Measurements from ENCODE around the gene CDH13. TPM values are rescaled to one million over a fixed set of nuclear protein-coding genes. Genes with fewer than 3 reads are reported as not detected.
A peak's percentile ranks its signal among the peaks of the same experiment; 100 is the strongest.

Gene CDH13
- polyA plus RNA-seq, 3 donors, result 8.6 to 12.8 (median 12.4) TPM

- DNase-seq (ENCODE audit: extremely low read depth in 1 of 11, low read depth in 9 of 11, low spot score in 4 of 11), result no peak
Measured at GRCh38 chr16:83031524-83031923, 404.8 kb downstream of the CDH13 start.

DNA sequence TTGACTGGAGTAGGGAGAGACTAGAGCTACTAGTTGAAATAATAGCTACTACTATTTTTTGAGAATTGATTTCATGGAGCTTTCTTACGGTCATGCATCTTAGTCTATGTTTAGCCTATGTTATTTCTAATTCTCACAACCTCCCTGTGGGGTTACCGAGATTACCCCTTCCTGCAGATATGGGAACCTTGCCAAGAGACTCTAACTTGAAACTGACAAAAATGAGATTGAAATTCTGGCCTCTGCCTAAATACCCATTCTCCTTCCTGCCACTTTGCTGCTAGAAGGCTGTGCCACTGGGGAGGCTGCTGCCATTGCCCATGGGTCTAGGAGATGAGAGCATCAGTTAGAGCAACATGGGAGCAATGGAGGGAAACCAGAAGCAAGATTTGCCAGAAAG is 410.3 kb downstream of the CDH13 start:
- DNase-seq (ENCODE audit: extremely low read depth in 1 of 11, low read depth in 9 of 11, low spot score in 4 of 11), result no peak

- no peak for DNase-seq (ENCODE audit: extremely low read depth in 1 of 11, low read depth in 9 of 11, low spot score in 4 of 11)
Measured at GRCh38 chr16:83037884-83038283, 411.1 kb downstream of the CDH13 start.

DNA sequence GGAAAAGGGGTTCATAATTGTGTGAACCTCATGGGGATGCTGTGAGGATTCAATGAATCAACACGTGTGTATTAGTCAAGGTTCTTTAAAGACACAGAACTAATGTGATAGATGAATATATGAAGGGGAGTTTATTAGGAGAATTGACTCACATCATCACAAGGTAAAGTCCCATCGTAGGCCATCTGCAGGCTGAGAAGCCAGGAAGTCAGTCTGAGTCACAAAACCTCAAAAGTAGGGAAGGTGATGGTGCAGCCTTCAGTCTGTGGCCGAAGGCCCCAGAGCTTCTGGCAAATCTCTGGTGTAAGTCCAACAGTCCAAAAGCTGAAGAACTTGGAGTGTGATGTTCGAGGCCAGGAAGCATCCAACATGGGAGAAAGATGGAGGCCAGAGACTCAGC is 413.4 kb downstream of the CDH13 start:
- DNase-seq (ENCODE audit: extremely low read depth in 1 of 11, low read depth in 9 of 11, low spot score in 4 of 11), result no peak

- DNase-seq (ENCODE audit: extremely low read depth in 1 of 11, low read depth in 9 of 11, low spot score in 4 of 11), result no peak
Measured at GRCh38 chr16:83044589-83044988, 417.8 kb downstream of the CDH13 start.

DNA sequence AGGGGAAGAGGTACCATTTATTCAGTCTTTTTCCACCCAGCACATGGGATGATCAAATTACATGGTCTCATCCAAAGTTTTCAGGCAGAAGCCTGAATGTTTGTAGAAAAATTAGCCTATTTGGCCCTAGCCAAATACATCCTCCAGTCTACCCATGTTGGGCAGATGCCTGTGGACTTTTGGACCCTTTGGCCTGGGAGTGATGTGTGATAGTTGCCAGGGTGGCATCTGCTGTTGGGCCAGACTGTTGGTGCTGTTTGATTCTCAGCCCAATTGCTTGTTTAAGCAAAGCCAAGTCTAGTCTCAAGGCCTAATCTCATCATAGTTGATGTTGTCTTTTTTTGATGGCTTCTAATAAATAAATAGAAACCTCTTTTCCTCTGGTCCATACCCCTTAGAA is 419.0 kb downstream of the CDH13 start:
- DNase-seq (ENCODE audit: extremely low read depth in 1 of 11, low read depth in 9 of 11, low spot score in 4 of 11), result no peak

- no peak for DNase-seq (ENCODE audit: extremely low read depth in 1 of 11, low read depth in 9 of 11, low spot score in 4 of 11)
Measured at GRCh38 chr16:83046664-83047063, 419.9 kb downstream of the CDH13 start.

- no peak for DNase-seq (ENCODE audit: extremely low read depth in 1 of 11, low read depth in 9 of 11, low spot score in 4 of 11)
Measured at GRCh38 chr16:83051451-83051850, 424.7 kb downstream of the CDH13 start.

DNA sequence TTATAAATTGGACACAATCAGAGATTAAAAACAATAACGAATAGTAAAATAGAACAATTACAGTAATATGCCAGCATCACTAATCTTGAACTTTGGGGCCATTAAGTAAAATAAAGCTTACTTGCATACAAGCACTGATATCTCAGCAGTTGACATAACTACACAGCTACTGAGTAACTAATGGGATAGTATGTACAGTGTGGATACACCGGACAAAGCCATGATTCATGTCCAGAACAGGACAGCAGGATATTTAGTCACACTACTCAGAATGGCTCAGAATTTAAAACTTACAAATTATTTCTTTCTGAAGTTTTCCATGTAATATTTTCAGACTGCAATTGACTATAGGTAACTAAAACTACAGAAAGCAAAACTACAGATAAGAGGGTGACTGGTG is 427.5 kb downstream of the CDH13 start:
- DNase-seq (ENCODE audit: extremely low read depth in 1 of 11, low read depth in 9 of 11, low spot score in 4 of 11), result no peak

GRCh38 chr16:83058376-83058775 is 431.6 kb downstream of the CDH13 start:
- DNase-seq (ENCODE audit: extremely low read depth in 1 of 11, low read depth in 9 of 11, low spot score in 4 of 11), result no peak

GRCh38 chr16:83059237-83059636 is 432.5 kb downstream of the CDH13 start:
- DNase-seq (ENCODE audit: extremely low read depth in 1 of 11, low read depth in 9 of 11, low spot score in 4 of 11), result peak in 4 of 11 donors; percentile 8 to 19 (median 12)

GRCh38 chr16:83066011-83066410 is 439.2 kb downstream of the CDH13 start:
- DNase-seq (ENCODE audit: extremely low read depth in 1 of 11, low read depth in 9 of 11, low spot score in 4 of 11), result no peak

DNA sequence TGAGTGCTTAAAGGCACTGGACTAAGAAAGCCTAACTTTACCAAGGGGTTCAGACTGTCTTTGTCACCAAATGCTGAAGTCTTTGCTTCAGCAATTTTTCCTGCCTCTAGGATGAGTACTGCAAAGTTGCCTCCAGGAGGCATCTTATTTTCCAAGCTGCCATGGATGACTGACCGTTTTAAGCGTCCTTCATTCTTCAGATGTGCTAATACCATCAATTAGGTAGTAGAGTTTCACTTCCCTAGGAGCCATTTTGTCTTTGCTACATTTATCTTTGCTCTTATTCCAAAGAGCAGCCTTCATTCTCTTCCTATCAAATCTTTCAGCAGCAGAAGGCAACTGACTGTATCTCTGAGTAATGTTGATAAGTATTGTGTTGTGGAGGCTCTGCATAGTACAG is 440.1 kb downstream of the CDH13 start:
- no peak for DNase-seq (ENCODE audit: extremely low read depth in 1 of 11, low read depth in 9 of 11, low spot score in 4 of 11)

DNA sequence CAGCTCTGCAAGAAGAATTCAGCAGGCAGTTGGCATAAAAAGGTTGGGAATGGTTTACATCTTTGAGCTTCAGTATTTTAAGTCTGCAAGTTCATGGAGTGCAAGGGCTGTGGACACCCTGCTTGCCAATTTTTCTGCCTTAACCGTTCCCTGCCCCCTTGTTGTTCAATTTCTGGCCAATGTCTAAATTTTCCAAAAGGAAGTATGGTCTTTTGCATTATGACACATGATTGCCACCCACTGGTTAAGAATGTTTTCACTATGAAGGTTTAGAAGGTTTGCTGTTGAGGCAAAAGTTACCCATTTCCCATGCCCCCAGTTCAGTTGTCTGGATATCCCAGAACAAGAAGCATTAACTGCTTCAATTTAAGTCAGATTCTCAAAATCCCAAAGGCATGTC is 441.9 kb downstream of the CDH13 start:
- DNase-seq (ENCODE audit: extremely low read depth in 1 of 11, low read depth in 9 of 11, low spot score in 4 of 11), result peak in 1 of 11 donors; percentile 3

DNA sequence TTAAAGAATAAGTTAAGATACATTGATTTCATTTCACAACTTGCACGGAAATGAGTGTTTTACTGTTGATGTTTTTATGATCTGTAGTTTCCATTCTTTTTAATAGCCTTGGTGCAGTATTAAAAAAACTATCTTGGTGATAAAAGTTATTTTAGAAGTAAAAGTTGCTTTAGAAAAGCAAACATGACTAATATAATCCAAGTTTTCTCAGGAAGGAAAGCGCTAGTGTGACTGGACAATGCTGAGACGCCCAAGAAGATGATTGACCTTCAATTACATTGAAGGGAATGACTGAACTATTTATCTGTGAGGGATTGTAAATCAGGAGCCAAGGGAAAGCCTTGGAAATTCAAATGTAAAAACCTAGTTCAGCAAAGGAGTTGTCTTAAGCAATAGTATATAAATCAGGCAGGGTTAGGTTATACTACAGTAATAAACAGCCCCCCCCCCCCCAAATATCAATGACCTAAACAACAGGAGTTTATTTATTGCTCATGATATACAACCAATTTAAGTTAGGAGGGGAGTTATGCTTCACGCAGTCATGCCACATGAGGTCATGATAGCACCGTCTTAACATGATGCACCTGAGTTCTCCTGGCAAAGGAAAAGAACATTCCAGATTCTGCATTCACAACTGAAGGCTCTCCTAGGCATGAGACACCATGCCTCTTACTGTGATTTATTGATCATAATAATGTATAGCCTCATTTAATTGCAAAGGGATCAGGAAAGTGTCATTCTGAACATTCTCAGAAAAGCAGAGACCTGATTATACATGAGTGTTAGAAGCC is 443.8 kb downstream of the CDH13 start:
- no peak for DNase-seq (ENCODE audit: extremely low read depth in 1 of 11, low read depth in 9 of 11, low spot score in 4 of 11)

GRCh38 chr16:83075956-83076355 is 449.2 kb downstream of the CDH13 start:
- DNase-seq (ENCODE audit: extremely low read depth in 1 of 11, low read depth in 9 of 11, low spot score in 4 of 11), result no peak

DNA sequence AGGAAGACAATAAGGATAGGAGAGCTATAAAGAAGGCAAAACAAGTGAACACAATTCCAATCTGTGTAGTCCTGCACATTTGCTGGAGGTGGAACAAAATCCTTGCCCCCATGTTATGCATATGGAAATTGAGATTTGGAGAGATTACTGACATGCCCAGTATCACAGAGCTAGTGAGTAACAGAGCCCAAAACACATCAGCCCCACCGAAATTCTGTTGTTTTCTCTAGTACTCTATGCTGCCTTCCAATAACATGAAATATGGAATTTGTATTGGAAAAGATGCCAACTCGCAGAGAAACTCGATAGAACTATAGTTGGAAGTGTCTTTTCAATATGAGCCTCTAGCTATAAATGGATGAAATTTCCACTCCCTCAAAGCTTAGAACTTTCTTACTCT is 456.6 kb downstream of the CDH13 start:
- DNase-seq (ENCODE audit: extremely low read depth in 1 of 11, low read depth in 9 of 11, low spot score in 4 of 11), result no peak

DNA sequence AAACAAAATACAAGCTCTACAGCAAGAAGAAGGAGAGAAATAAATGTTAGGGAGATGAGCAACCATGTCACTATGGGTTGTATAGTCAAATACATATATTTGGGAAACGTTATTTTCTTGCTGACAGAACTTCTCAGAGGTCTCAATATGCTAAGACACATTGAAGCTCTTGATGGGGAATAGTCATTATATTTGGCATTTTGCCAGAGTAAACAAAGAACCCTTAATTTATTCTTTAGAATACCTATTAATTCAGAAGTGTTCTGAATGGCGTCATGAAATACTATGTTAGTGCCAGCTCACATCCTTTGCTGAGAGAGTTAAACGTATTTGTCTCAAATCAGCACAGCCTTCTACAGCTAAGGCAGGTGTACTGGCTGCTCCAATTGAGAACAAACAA is 458.9 kb downstream of the CDH13 start:
- no peak for DNase-seq (ENCODE audit: extremely low read depth in 1 of 11, low read depth in 9 of 11, low spot score in 4 of 11)

DNA sequence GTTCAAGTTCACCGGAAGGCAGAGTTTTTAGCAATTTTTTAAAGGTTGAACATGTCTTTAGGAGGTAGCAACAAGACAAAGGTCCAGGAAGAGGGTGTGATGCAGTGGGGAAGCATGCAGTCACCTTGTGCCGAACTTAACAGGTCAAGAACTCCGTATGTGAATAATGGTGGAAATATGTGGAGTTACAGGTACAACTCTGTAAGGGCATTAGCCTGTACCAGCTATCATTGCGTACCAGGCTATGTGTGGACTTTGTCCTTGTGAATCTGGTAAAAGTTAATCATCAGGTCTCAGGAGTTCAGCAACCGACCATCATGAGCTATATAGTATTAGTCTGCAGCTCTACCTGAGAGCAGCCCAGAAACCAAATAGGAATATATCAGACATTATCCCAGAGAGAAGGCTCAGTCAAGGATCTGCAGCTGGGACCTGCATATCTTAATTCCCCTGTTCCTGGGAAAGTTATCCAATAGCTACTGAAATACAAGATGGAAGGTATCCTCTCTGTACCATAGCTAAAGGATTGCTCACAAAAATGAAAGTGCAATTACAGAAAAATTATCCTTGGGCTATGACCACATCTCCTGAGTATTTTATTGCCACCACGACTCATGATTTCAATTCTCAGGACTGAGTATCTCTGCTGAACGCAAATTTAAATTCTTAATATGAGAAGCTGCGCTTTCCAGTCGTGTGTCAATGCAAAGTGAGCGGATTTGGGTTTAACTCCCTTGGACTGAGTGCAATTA is 469.3 kb downstream of the CDH13 start:
- no peak for DNase-seq (ENCODE audit: extremely low read depth in 1 of 11, low read depth in 9 of 11, low spot score in 4 of 11)

- no peak for DNase-seq (ENCODE audit: extremely low read depth in 1 of 11, low read depth in 9 of 11, low spot score in 4 of 11)
Measured at GRCh38 chr16:83098536-83098935, 471.8 kb downstream of the CDH13 start.

- DNase-seq (ENCODE audit: extremely low read depth in 1 of 11, low read depth in 9 of 11, low spot score in 4 of 11), result no peak
Measured at GRCh38 chr16:83100679-83101078, 473.9 kb downstream of the CDH13 start.

Measured in renal cortex interstitium (tissue), 11 donors.